Endothelial cell of umbilical vein (primary cell): Measurements from ENCODE around the gene TMEM164. TPM values are rescaled to one million over a fixed set of nuclear protein-coding genes. Genes with fewer than 3 reads are reported as not detected.

ENCODE experiments used
- BruUV-seq: library from RNA; stranded (reverse); fragments of 400-500 nt; replicated peaks from 2 replicates; lab custom pipeline; 2021; lab: Mats Ljungman, UMichigan
- CTCF ChIA-PET: fragments of 300-600, 350-600 bp; sonication (Branson Sonifier 250); formaldehyde crosslinking; loops from one replicate; lab custom pipeline; 2021; ENCODE audit warnings: antibody characterized with exemption, inconsistent platforms; lab: Charles Lee
- POLR2A ChIA-PET: fragments of 300-600, 350-600 bp; sonication (Branson Sonifier 250); formaldehyde crosslinking; loops from one replicate; lab custom pipeline; 2021; ENCODE audit warnings: antibody characterized with exemption, inconsistent platforms; lab: Charles Lee
- DNase-seq: peaks from one replicate; pipeline ENCODE4 v3.0.0-alpha.2; 2011; ENCODE audit warnings: low read depth, low spot score
- FAIRE-seq: peaks from 2 replicates; lab custom pipeline; 2011; peaks lifted over from hg19 to GRCh38; lab: Jason Lieb, UNC
- H2AFZ ChIP-seq: 2 replicates; pipeline ENCODE4 v1.6.0; 2012; ENCODE audit warnings: low read depth, low read length, control low read depth, inconsistent platforms
- H3K27ac ChIP-seq: 2 replicates; pipeline ENCODE4 v1.5.1; 2011; ENCODE audit warnings: low read depth, mild to moderate bottlenecking, control low read depth, low read length, moderate library complexity; ENCODE audit not compliant: insufficient read depth
- H3K27me3 ChIP-seq, 2 experiments: 2 replicates each; pipeline versions ENCODE4 v1.6.0 to v1.6.1; 2011; ENCODE audit warnings: low read length in 2 of 2, mixed read lengths in 1 of 2; ENCODE audit not compliant: control insufficient read depth in 2 of 2, insufficient read depth in 2 of 2
- H3K36me3 ChIP-seq, 2 experiments: 2 replicates in 1 of 2; 3 replicates in 1 of 2; pipeline ENCODE4 v1.5.1; 2011; ENCODE audit warnings: low read length in 2 of 2, mild to moderate bottlenecking in 1 of 2, moderate library complexity in 1 of 2; ENCODE audit not compliant: control insufficient read depth in 2 of 2, insufficient read depth in 2 of 2; ENCODE audit errors: extremely low read depth in 1 of 2
- H3K4me1 ChIP-seq: 3 replicates; pipeline ENCODE4 v1.5.1; 2011; ENCODE audit warnings: mild to moderate bottlenecking, low read length; ENCODE audit not compliant: control insufficient read depth, insufficient read depth; ENCODE audit errors: extremely low read depth
- H3K4me2 ChIP-seq: 2 replicates; pipeline ENCODE4 v1.6.1; 2011; ENCODE audit warnings: low read length, control low read depth, mixed read lengths; ENCODE audit not compliant: insufficient read depth
- H3K4me3 ChIP-seq, 3 experiments: fragments of 200-600 bp in 1 of 3; sonication (generic), shearing (Covaris generic) in 1 of 3; replicated peaks in 1 of 3; 2 replicates each; pipeline ENCODE4 v1.5.1; 2011 to 2016; ENCODE audit warnings: control low read depth in 3 of 3, low read length in 3 of 3, mild to moderate bottlenecking in 2 of 3, inconsistent platforms in 1 of 3, low read depth in 1 of 3, moderate library complexity in 1 of 3; ENCODE audit not compliant: insufficient read depth in 1 of 3
- H3K79me2 ChIP-seq: 2 replicates; pipeline ENCODE4 v1.6.0; 2012; ENCODE audit warnings: low read length, inconsistent platforms; ENCODE audit not compliant: control insufficient read depth, insufficient read depth
- H3K9ac ChIP-seq: replicated peaks from 2 replicates; pipeline ENCODE3; 2011; ENCODE audit warnings: low read length, control low read depth; ENCODE audit not compliant: insufficient read depth; ENCODE audit errors: extremely low read depth
- H3K9me1 ChIP-seq: replicated peaks from 3 replicates; pipeline ENCODE4 v1.6.0; 2011; ENCODE audit warnings: mild to moderate bottlenecking, low read length; ENCODE audit not compliant: control insufficient read depth, insufficient read depth; ENCODE audit errors: extremely low read depth
- H3K9me3 ChIP-seq: replicated peaks from 2 replicates; pipeline ENCODE4 v1.5.1; 2012; ENCODE audit warnings: low read length, inconsistent platforms; ENCODE audit not compliant: control insufficient read depth, insufficient read depth
- H4K20me1 ChIP-seq: replicated peaks from 2 replicates; pipeline ENCODE3; 2011; ENCODE audit warnings: mild to moderate bottlenecking, low read length; ENCODE audit not compliant: control insufficient read depth, insufficient read depth; ENCODE audit errors: extremely low read depth
- EZH2 ChIP-seq: IDR thresholded peaks from 2 replicates; pipeline ENCODE4 v1.6.1; 2012; ENCODE audit warnings: borderline replicate concordance, low read depth, mild to moderate bottlenecking, moderate library complexity, low read length, inconsistent platforms; ENCODE audit not compliant: severe bottlenecking
- MYC ChIP-seq: IDR thresholded peaks from one replicate; pipeline ENCODE4 v1.6.1; 2011; ENCODE audit warnings: mild to moderate bottlenecking, low read depth, low read length
- POLR2A ChIP-seq: IDR thresholded peaks from 2 replicates; pipeline ENCODE4 v1.6.1; 2012; ENCODE audit warnings: low read depth, mild to moderate bottlenecking, control low read depth, low read length
- POLR2AphosphoS5 ChIP-seq: IDR thresholded peaks from 2 replicates; pipeline ENCODE4 v1.6.1; 2012; ENCODE audit warnings: low read depth, mild to moderate bottlenecking, control low read depth, low read length, moderate library complexity; ENCODE audit not compliant: insufficient read depth
- dilution Hi-C: fragments of 300-500 bp; cut with MboI; formaldehyde crosslinking; loops from one replicate; pipeline ENCODE4 v1.15.0; 2019; ENCODE audit warnings: low sequenced_read_pairs; ENCODE audit not compliant: extremely low pct_ligation_motif_present
- intact Hi-C: fragments of 100-400 bp; cut with micrococcal nuclease; formaldehyde crosslinking; loops from one replicate; pipeline ENCODE4 v1.10.0; 2022
- polyA plus RNA-seq, 4 experiments: library from polyadenylated mRNA; depleted of rRNA in 3 of 4; stranded (reverse) in 3 of 4; unstranded in 1 of 4; fragments of >200 nt; gene quantifications; 2 replicates each; pipeline versions ENCODE4 v1.2.1 to v1.2.3, GENCODE V29; 2011 to 2012; ENCODE audit warnings: missing spikeins in 1 of 4
- total RNA-seq: library from RNA; stranded (reverse); gene quantifications from 2 replicates; pipeline ENCODE4 v1.2.3, GENCODE V29; 2021

Gene TMEM164
- total and polyA plus RNA-seq, 2 donors (not counting 3 experiments of a cell fraction or from before 2014, with no cell fraction given) = 12.8 to 22.2 TPM

DNA sequence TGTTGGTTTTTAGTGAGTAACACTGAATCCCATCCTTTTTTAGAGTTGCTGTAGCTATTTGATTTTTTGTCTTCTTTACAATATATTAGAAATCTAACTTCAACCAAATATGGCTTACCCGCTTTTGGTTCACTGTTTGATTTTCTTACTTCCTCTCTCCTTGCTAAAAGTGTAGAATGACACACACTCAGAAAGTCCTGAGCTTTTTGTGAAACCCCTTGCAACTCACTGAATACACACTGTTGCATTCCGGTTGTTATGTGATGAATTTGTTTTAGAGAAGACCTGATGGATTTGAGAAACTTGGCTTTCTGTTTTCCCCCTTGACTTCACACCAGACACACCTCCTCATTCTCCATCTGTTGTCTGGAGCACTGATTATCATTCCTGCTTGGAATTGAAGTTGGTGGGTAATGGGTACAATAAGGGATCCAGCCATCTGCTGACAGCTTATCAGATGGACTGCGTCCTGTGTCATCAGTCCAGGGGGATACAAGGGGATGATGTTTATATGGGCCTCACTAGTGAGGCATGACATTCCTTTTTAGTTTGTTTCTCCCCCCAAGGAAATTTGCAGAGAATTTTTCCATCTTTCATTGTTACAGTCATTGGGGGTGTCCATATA is 5.2 kb downstream of the TMEM164 start:
- ChIA-PET POLR2A (no interaction called here), CTCF (interaction anchor here (0.6 kb wide), 1 partner anchor 30 kb away, joined by 4 read pairs; no protein-coding TSS in a partner anchor)
- H3K9me1 ChIP-seq = no peaks in the 10 kb centered on the region
- H3K27me3 ChIP-seq = no peaks in the 10 kb centered on the region
- H3K79me2 ChIP-seq = peaks cover 2% of the 10 kb centered on the region
- intact Hi-C loops (no loop called here), dilution Hi-C loops (no loop called here)
- DNase-seq = no peak
- no peak overlapping the region for H3K9ac ChIP-seq
- no peak overlapping the region for H2AFZ ChIP-seq
- H3K4me2 ChIP-seq = no peak overlapping the region
- no peak overlapping the region for H3K27ac ChIP-seq
- BruUV-seq = no TSS peak
- no peaks in the 10 kb centered on the region for H3K9me3 ChIP-seq
- FAIRE-seq = no peak
- no peaks in the 10 kb centered on the region for H4K20me1 ChIP-seq
- H3K36me3 ChIP-seq = no peaks in the 10 kb centered on the region
- TF ChIP-seq POLR2AphosphoS5 = no peak
- no peak for TF ChIP-seq EZH2
- TF ChIP-seq POLR2A = no peak
- peaks cover 2% of the 10 kb centered on the region for H3K4me1 ChIP-seq
- H3K4me3 ChIP-seq = no peak overlapping the region

DNA sequence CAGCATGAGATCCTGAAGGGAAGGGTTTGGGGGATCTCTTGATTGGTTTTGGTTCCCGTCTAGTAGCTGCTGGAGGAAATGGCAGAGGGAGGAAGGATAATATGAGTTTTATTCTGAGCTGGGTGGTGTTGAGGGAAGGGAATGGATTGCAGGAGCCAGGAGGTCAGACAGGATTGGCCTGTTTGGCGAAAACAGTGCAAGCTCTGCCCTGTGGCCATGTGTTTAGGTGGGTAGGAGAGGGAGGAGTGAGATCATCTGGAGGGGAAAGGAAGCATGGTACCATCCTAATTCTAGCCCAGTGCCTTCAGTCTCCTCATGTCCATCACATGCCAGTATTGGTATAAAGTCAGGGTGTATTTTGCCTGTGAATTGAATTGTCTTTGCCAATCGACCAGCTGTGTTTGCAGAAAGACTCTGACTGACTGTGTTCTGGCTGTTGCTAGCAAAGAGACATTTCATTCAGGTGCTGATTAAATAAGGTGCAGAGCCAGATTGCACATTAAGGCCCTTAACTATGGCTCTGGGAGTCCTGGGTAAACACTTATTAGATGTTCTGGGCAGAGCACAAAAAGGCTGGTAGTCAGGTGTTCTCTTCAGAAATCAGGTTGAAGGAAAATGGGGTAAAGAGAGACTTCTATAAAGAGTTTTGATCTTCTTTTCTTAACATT is 10.0 kb downstream of the TMEM164 start:
- TF ChIP-seq POLR2AphosphoS5 (no peak), MYC (no peak)
- dilution Hi-C loops (no loop called here), intact Hi-C loops (no loop called here)
- no peak overlapping the region for H3K4me2 ChIP-seq
- no peaks in the 10 kb centered on the region for H3K4me1 ChIP-seq
- no peak overlapping the region for H3K4me3 ChIP-seq
- no peak overlapping the region for H2AFZ ChIP-seq
- no peaks in the 10 kb centered on the region for H3K27me3 ChIP-seq
- H3K9me1 ChIP-seq = peaks cover 3% of the 10 kb centered on the region
- ChIA-PET CTCF (interaction anchor here (1.2 kb wide), 1 partner anchor 9 kb away, joined by 4 read pairs; no protein-coding TSS in a partner anchor), POLR2A (no interaction called here)
- H3K9me3 ChIP-seq = no peaks in the 10 kb centered on the region
- H4K20me1 ChIP-seq = no peaks in the 10 kb centered on the region
- no peaks in the 10 kb centered on the region for H3K79me2 ChIP-seq
- H3K27ac ChIP-seq = no peak overlapping the region
- FAIRE-seq (no peak), DNase-seq (no peak)
- no peaks in the 10 kb centered on the region for H3K36me3 ChIP-seq
- BruUV-seq = no TSS peak
- H3K9ac ChIP-seq = no peak overlapping the region
